Pancreas (tissue), 10 donors: Measurements from ENCODE around the gene MADCAM1. TPM values are rescaled to one million over a fixed set of nuclear protein-coding genes. Genes with fewer than 3 reads are reported as not detected.

Experiments used
- ATAC-seq, 4 donors: fragments of 200-7000 bp; cut with Tn5 transposase; one replicate each; pipeline versions ENCODE4 v1.8.0 to v1.9.1; 2020; ENCODE audit warnings: mild to moderate bottlenecking in 4 of 4, moderate library complexity in 4 of 4
- DNase-seq, 6 donors: peaks; one replicate each; pipeline ENCODE4 v3.0.0-alpha.2; 2020
- FAIRE-seq: peaks from 2 replicates; lab custom pipeline; 2012; peaks lifted over from hg19 to GRCh38; lab: Jason Lieb, UNC
- H3K27ac ChIP-seq, 4 donors: fragments of 200-600 bp; sonication (generic); 1 replicate in 3 of 4; 2 replicates in 1 of 4; pipeline versions ENCODE4 v1.5.0 to v1.8.0; 2020
- H3K27me3 ChIP-seq, 4 donors: fragments of 200-600 bp; one replicate each; pipeline ENCODE4 v1.8.0; 2021
- H3K36me3 ChIP-seq, 3 donors: fragments of 200-600 bp; sonication (generic) in 1 of 3; one replicate each; pipeline versions ENCODE4 v1.5.0 to v1.8.0; 2020 to 2021
- H3K4me1 ChIP-seq, 3 donors: fragments of 200-600 bp; one replicate each; pipeline ENCODE4 v1.8.0; 2021
- H3K4me3 ChIP-seq, 4 donors: fragments of 200-600 bp; sonication (generic) in 2 of 4; one replicate each; pipeline versions ENCODE4 v1.5.0 to v1.8.0; 2020 to 2021
- H3K9me3 ChIP-seq, 4 donors: fragments of 200-600 bp; one replicate each; pipeline ENCODE4 v1.8.0; 2021
- WGBS, 2 donors: extraction: QIAGEN DNeasy Blood & Tissue Kit; methylation state at CpG; one replicate each; pipeline ENCODE4 v1.1.7; 2013; 5-methylcytosine and 5-hydroxymethylcytosine counted together
- intact Hi-C, 3 donors: fragments of 100-400 bp; cut with DNase I; formaldehyde crosslinking; loops; one replicate each; pipeline versions ENCODE4 v1.11.1 to v1.14.2; 2022
- polyA plus RNA-seq, 2 donors: library from polyadenylated mRNA; stranded (reverse); fragments of 200-250 nt; gene quantifications; one replicate each; pipeline ENCODE4 v1.2.3, GENCODE V29; 2013
- total RNA-seq, 6 donors: library from RNA; stranded (reverse); fragmentation: NEBNext Ultra II Directional in 4 of 6; extraction: Animal tissue kit (Norgen Biotek cat#: 25700) in 4 of 6; gene quantifications; one replicate each; pipeline versions ENCODE4 v1.2.1 to v1.2.4, GENCODE V29; 2021 to 2023
- TF ChIP-seq, protein P1 (sequence below), 4 donors: fragments of 200-600 bp; sonication (generic) in 3 of 4; IDR thresholded peaks; one replicate each; pipeline versions ENCODE4 v1.5.0 to v1.8.0; 2021; ENCODE audit warnings: antibody characterized with exemption in 4 of 4
- donor health status: healthy with polysubstance abuse.
- donor health status: DM: no; HTN: no; CAD: no; lungs with moderate emphysema.
- donor health status: DM: no; HTN: no; CAD: no.
- donor health status: control.
- donor health status: control.
- donor health status: Bipolar disorder and iron deficiency.
- donor health status: DM: yes; HTN: yes; CAD: no.
- donor health status: DM: no; HTN: no; CAD: no.
- donor health status: DM: no; HTN: no; CAD: no.
- donor health status: DM: yes; HTN: yes; CAD: no.

The MADCAM1 gene
- total and polyA plus RNA-seq, 8 donors, result 0.66 to 7.5 (median 1.8) TPM

GRCh38 chr19:496986-497385 is 700 bp downstream of the MADCAM1 start:
- TF ChIP-seq, protein P1, sequence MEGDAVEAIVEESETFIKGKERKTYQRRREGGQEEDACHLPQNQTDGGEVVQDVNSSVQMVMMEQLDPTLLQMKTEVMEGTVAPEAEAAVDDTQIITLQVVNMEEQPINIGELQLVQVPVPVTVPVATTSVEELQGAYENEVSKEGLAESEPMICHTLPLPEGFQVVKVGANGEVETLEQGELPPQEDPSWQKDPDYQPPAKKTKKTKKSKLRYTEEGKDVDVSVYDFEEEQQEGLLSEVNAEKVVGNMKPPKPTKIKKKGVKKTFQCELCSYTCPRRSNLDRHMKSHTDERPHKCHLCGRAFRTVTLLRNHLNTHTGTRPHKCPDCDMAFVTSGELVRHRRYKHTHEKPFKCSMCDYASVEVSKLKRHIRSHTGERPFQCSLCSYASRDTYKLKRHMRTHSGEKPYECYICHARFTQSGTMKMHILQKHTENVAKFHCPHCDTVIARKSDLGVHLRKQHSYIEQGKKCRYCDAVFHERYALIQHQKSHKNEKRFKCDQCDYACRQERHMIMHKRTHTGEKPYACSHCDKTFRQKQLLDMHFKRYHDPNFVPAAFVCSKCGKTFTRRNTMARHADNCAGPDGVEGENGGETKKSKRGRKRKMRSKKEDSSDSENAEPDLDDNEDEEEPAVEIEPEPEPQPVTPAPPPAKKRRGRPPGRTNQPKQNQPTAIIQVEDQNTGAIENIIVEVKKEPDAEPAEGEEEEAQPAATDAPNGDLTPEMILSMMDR (IDR thresholded peaks at IDR 0.05), result no peak
- H3K27ac ChIP-seq, result no peak overlapping the region
- intact Hi-C loops, result no loop called here
- FAIRE-seq (no peak), ATAC-seq (no peak), DNase-seq (no peak)
- H3K4me3 ChIP-seq, result no peak overlapping the region
- peaks cover 0 to 7% (median 5%) of the 10 kb centered on the region in 3 donors for H3K4me1 ChIP-seq
- WGBS, 2 donors, result 8 to 15% methylated on average over 12 to 18 of the region's 18 CpGs
- no peaks in the 10 kb centered on the region for H3K36me3 ChIP-seq
- no peaks in the 10 kb centered on the region for H3K9me3 ChIP-seq
- peaks cover 0 to 10% (median 6%) of the 10 kb centered on the region in 4 donors for H3K27me3 ChIP-seq

GRCh38 chr19:497491-497868 is 1.2 kb downstream of the MADCAM1 start:
- peak in 1 of 6 donors; percentile 30 for DNase-seq

GRCh38 chr19:497869-498510 is 1.7 kb downstream of the MADCAM1 start:
- H3K4me3 ChIP-seq, result peak overlapping the region in 1 of 4 donors; percentile 33
- DNase-seq, result peak in 2 of 6 donors; percentile 42 to 78
- H3K27me3 ChIP-seq, result peaks cover 0 to 10% (median 6%) of the 10 kb centered on the region in 4 donors
- no peaks in the 10 kb centered on the region for H3K36me3 ChIP-seq
- H3K27ac ChIP-seq, result no peak overlapping the region
- no peak for FAIRE-seq
- H3K4me1 ChIP-seq, result peaks cover 0 to 7% (median 5%) of the 10 kb centered on the region in 3 donors
- WGBS, 2 donors, result 3 to 5% methylated on average over 33 to 50 of the region's 50 CpGs
- ATAC-seq, result peak; percentile 8 to 55 (median 26)
- TF ChIP-seq, protein P1 (IDR thresholded peaks at IDR 0.05), result no peak
- intact Hi-C loops, result no loop called here
- H3K9me3 ChIP-seq, result no peaks in the 10 kb centered on the region

More at GRCh38 chr19:497491-497868, 1.2 kb downstream of the MADCAM1 start:
- 0 to 2% methylated on average over 7 to 36 of the region's 36 CpGs for WGBS, 2 donors
- Histone ChIP-seq H3K4me1 (peaks cover 0 to 7% (median 5%) of the 10 kb centered on the region in 3 donors), H3K9me3 (no peaks in the 10 kb centered on the region), H3K27ac (no peak overlapping the region), H3K4me3 (peak overlapping the region in 1 of 4 donors; percentile 33), H3K27me3 (peaks cover 0 to 10% (median 6%) of the 10 kb centered on the region in 4 donors), H3K36me3 (no peaks in the 10 kb centered on the region)
- TF ChIP-seq, protein P1 (IDR thresholded peaks at IDR 0.05), result no peak
- FAIRE-seq (no peak), ATAC-seq (no peak)
- intact Hi-C loops, result no loop called here

DNA sequence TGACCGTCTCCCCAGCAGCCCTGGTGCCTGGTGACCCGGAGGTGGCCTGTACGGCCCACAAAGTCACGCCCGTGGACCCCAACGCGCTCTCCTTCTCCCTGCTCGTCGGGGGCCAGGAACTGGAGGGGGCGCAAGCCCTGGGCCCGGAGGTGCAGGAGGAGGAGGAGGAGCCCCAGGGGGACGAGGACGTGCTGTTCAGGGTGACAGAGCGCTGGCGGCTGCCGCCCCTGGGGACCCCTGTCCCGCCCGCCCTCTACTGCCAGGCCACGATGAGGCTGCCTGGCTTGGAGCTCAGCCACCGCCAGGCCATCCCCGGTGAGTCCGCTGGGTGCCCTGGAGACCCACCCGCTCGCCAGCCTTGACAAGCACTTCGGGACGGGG is 2.2 kb downstream of the MADCAM1 start:
- ATAC-seq, result peak in 1 of 4 donors; percentile 5

More for the DNA sequence above, 2.2 kb downstream of the MADCAM1 start:
- no peaks in the 10 kb centered on the region for H3K36me3 ChIP-seq
- WGBS, 2 donors, result 5 to 12% methylated on average over 9 to 26 of the region's 26 CpGs
- DNase-seq (peak in 1 of 6 donors; percentile 73), FAIRE-seq (no peak)
- no peaks in the 10 kb centered on the region for H3K9me3 ChIP-seq
- H3K4me1 ChIP-seq, result peaks cover 0 to 7% (median 5%) of the 10 kb centered on the region in 3 donors
- TF ChIP-seq, protein P1 (IDR thresholded peaks at IDR 0.05), result no peak
- H3K27me3 ChIP-seq, result peaks cover 0 to 10% (median 6%) of the 10 kb centered on the region in 4 donors
- H3K4me3 ChIP-seq, result no peak overlapping the region
- intact Hi-C loops, result no loop called here
- no peak overlapping the region for H3K27ac ChIP-seq
